ENCODE data around the gene MYCBP2.
"Not testable (repeated sequence)": the region's sequence is repeated elsewhere in the genome, so short reads cannot be mapped to it uniquely, and the experiment has no call there.

MYCBP2 gene

GRCh38 chr13:77347351-77347750 is 20.5 kb upstream of the MYCBP2 start:
- H2AK5ac ChIP-seq (ENCODE audit: low read depth, low read length); H3K36me3 ChIP-seq (replicated peaks in 1 of 2; ENCODE audit: control insufficient read depth in 2 of 2, insufficient read depth in 2 of 2, low read length in 2 of 2); H3K4me1 ChIP-seq (ENCODE audit: control insufficient read depth in 2 of 2, insufficient read depth in 1 of 2, low read depth in 1 of 2, low read length in 2 of 2); H3K4me3 ChIP-seq (ENCODE audit: low read length in 2 of 2); H3K27me3 ChIP-seq (ENCODE audit: control insufficient read depth in 3 of 3, insufficient read depth in 3 of 3, low read depth in 1 of 3, low read length in 3 of 3); H2BK5ac ChIP-seq (ENCODE audit: low read length); H2BK15ac ChIP-seq (ENCODE audit: low read length); H3K18ac ChIP-seq (ENCODE audit: low read length); H3K9me3 ChIP-seq (replicated peaks in 1 of 2; ENCODE audit: control insufficient read depth in 2 of 2, insufficient read depth in 1 of 2, low read depth in 1 of 2, low read length in 2 of 2); H2BK120ac ChIP-seq (ENCODE audit: low read depth, low read length); H2BK12ac ChIP-seq (ENCODE audit: low read length); H3K9ac ChIP-seq (ENCODE audit: low read depth, low read length, poor library complexity); DNase-seq (ENCODE audit: low spot score); H3K27ac ChIP-seq (replicated peaks; ENCODE audit: low read length); H3K4ac ChIP-seq (ENCODE audit: low read length); H3K14ac ChIP-seq (ENCODE audit: low read length); H3K4me2 ChIP-seq (ENCODE audit: insufficient read depth, low read length, poor library complexity, severe bottlenecking); H4K91ac ChIP-seq (ENCODE audit: low read depth, low read length, poor library complexity); H4K8ac ChIP-seq (ENCODE audit: low read depth, low read length); H3K23ac ChIP-seq (ENCODE audit: low read depth, low read length, poor library complexity); H2AFZ ChIP-seq (ENCODE audit: low read length); H3K79me1 ChIP-seq (ENCODE audit: low read depth, low read length): not testable (repeated sequence)
- WGBS, 2 donors (ENCODE audit: extremely low coverage in 2 of 2, insufficient read length in 2 of 2, insufficient replicate concordance in 1 of 2): no CpG with 5 or more reads among the region's 3 CpGs

- H3K23ac ChIP-seq (ENCODE audit: low read depth, low read length, poor library complexity): no peak overlapping the region
- H4K8ac ChIP-seq (ENCODE audit: low read depth, low read length): no peak overlapping the region
- H2BK12ac ChIP-seq (ENCODE audit: low read length): no peak overlapping the region
- no peak overlapping the region for H2AK5ac ChIP-seq (ENCODE audit: low read depth, low read length)
- no peak overlapping the region for H3K27ac ChIP-seq (replicated peaks; ENCODE audit: low read length)
- H3K9ac ChIP-seq (ENCODE audit: low read depth, low read length, poor library complexity): no peak overlapping the region
- no peak overlapping the region for H2BK5ac ChIP-seq (ENCODE audit: low read length)
- H3K79me1 ChIP-seq (ENCODE audit: low read depth, low read length): no peaks in the 10 kb centered on the region
- H3K27me3 ChIP-seq (ENCODE audit: control insufficient read depth in 3 of 3, insufficient read depth in 3 of 3, low read depth in 1 of 3, low read length in 3 of 3): no peaks in the 10 kb centered on the region
- H2BK120ac ChIP-seq (ENCODE audit: low read depth, low read length): no peak overlapping the region
- H3K9me3 ChIP-seq (replicated peaks in 1 of 2; ENCODE audit: control insufficient read depth in 2 of 2, insufficient read depth in 1 of 2, low read depth in 1 of 2, low read length in 2 of 2): no peaks in the 10 kb centered on the region
- no peak overlapping the region for H3K14ac ChIP-seq (ENCODE audit: low read length)
- H4K91ac ChIP-seq (ENCODE audit: low read depth, low read length, poor library complexity): no peak overlapping the region
- no CpG with 5 or more reads among the region's 2 CpGs for WGBS, 2 donors (ENCODE audit: extremely low coverage in 2 of 2, insufficient read length in 2 of 2, insufficient replicate concordance in 1 of 2)
- DNase-seq (ENCODE audit: low spot score): no peak
- no peaks in the 10 kb centered on the region for H3K4me1 ChIP-seq (ENCODE audit: control insufficient read depth in 2 of 2, insufficient read depth in 1 of 2, low read depth in 1 of 2, low read length in 2 of 2)
- no peak overlapping the region for H2AFZ ChIP-seq (ENCODE audit: low read length)
- no peak overlapping the region for H3K4ac ChIP-seq (ENCODE audit: low read length)
- H3K18ac ChIP-seq (ENCODE audit: low read length): no peak overlapping the region
- H3K4me3 ChIP-seq (ENCODE audit: low read length in 2 of 2): no peak overlapping the region
- H2BK15ac ChIP-seq (ENCODE audit: low read length): no peak overlapping the region
- H3K36me3 ChIP-seq (replicated peaks in 1 of 2; ENCODE audit: control insufficient read depth in 2 of 2, insufficient read depth in 2 of 2, low read length in 2 of 2): no peaks in the 10 kb centered on the region
- no peak overlapping the region for H3K4me2 ChIP-seq (ENCODE audit: insufficient read depth, low read length, poor library complexity, severe bottlenecking)
These were observed 18.4 kb upstream of the MYCBP2 start for GRCh38 chr13:77345150-77345780.

- Histone ChIP-seq H3K23ac (ENCODE audit: low read depth, low read length, poor library complexity) (no peak overlapping the region), H3K9me3 (replicated peaks in 1 of 2; ENCODE audit: control insufficient read depth in 2 of 2, insufficient read depth in 1 of 2, low read depth in 1 of 2, low read length in 2 of 2) (no peaks in the 10 kb centered on the region), H2BK15ac (ENCODE audit: low read length) (no peak overlapping the region), H3K27ac (replicated peaks; ENCODE audit: low read length) (no peak overlapping the region), H3K9ac (ENCODE audit: low read depth, low read length, poor library complexity) (no peak overlapping the region), H2BK120ac (ENCODE audit: low read depth, low read length) (no peak overlapping the region), H4K8ac (ENCODE audit: low read depth, low read length) (no peak overlapping the region), H3K4me3 (ENCODE audit: low read length in 2 of 2) (no peak overlapping the region), H3K4me1 (ENCODE audit: control insufficient read depth in 2 of 2, insufficient read depth in 1 of 2, low read depth in 1 of 2, low read length in 2 of 2) (no peaks in the 10 kb centered on the region), H3K36me3 (replicated peaks in 1 of 2; ENCODE audit: control insufficient read depth in 2 of 2, insufficient read depth in 2 of 2, low read length in 2 of 2) (no peaks in the 10 kb centered on the region), H3K27me3 (ENCODE audit: control insufficient read depth in 3 of 3, insufficient read depth in 3 of 3, low read depth in 1 of 3, low read length in 3 of 3) (peaks cover 0 to 4% (median 0%) of the 10 kb centered on the region in 3 experiments), H2BK5ac (ENCODE audit: low read length) (no peak overlapping the region), H3K4me2 (ENCODE audit: insufficient read depth, low read length, poor library complexity, severe bottlenecking) (no peak overlapping the region), H3K4ac (ENCODE audit: low read length) (no peak overlapping the region), H3K18ac (ENCODE audit: low read length) (no peak overlapping the region), H3K79me1 (ENCODE audit: low read depth, low read length) (no peaks in the 10 kb centered on the region), H2AK5ac (ENCODE audit: low read depth, low read length) (no peak overlapping the region), H2AFZ (ENCODE audit: low read length) (no peak overlapping the region), H4K91ac (ENCODE audit: low read depth, low read length, poor library complexity) (no peak overlapping the region), H3K14ac (ENCODE audit: low read length) (no peak overlapping the region), H2BK12ac (ENCODE audit: low read length) (no peak overlapping the region)
- no CpG with 5 or more reads among the region's 4 CpGs for WGBS, 2 donors (ENCODE audit: extremely low coverage in 2 of 2, insufficient read length in 2 of 2, insufficient replicate concordance in 1 of 2)
- no peak for DNase-seq (ENCODE audit: low spot score)
These were observed 16.9 kb upstream of the MYCBP2 start for GRCh38 chr13:77343841-77344240.

- DNase-seq (ENCODE audit: low spot score): no peak
- WGBS, 2 donors (ENCODE audit: extremely low coverage in 2 of 2, insufficient read length in 2 of 2, insufficient replicate concordance in 1 of 2): no CpG with 5 or more reads among the region's 2 CpGs
- H3K27me3 ChIP-seq (ENCODE audit: control insufficient read depth in 3 of 3, insufficient read depth in 3 of 3, low read depth in 1 of 3, low read length in 3 of 3): peaks cover 0 to 11% (median 0%) of the 10 kb centered on the region in 3 experiments
These were observed 12.5 kb upstream of the MYCBP2 start for GRCh38 chr13:77339408-77339807.

More at GRCh38 chr13:77339408-77339807, 12.5 kb upstream of the MYCBP2 start:
- Histone ChIP-seq H2BK5ac (ENCODE audit: low read length) (no peak overlapping the region), H3K79me1 (ENCODE audit: low read depth, low read length) (no peaks in the 10 kb centered on the region), H2BK120ac (ENCODE audit: low read depth, low read length) (no peak overlapping the region), H3K18ac (ENCODE audit: low read length) (no peak overlapping the region), H3K36me3 (replicated peaks in 1 of 2; ENCODE audit: control insufficient read depth in 2 of 2, insufficient read depth in 2 of 2, low read length in 2 of 2) (no peaks in the 10 kb centered on the region), H4K8ac (ENCODE audit: low read depth, low read length) (no peak overlapping the region), H3K9ac (ENCODE audit: low read depth, low read length, poor library complexity) (no peak overlapping the region), H4K91ac (ENCODE audit: low read depth, low read length, poor library complexity) (no peak overlapping the region), H3K14ac (ENCODE audit: low read length) (no peak overlapping the region), H3K4ac (ENCODE audit: low read length) (no peak overlapping the region), H3K4me1 (ENCODE audit: control insufficient read depth in 2 of 2, insufficient read depth in 1 of 2, low read depth in 1 of 2, low read length in 2 of 2) (no peaks in the 10 kb centered on the region), H3K4me3 (ENCODE audit: low read length in 2 of 2) (no peak overlapping the region), H2AFZ (ENCODE audit: low read length) (no peak overlapping the region), H3K27ac (replicated peaks; ENCODE audit: low read length) (no peak overlapping the region), H3K4me2 (ENCODE audit: insufficient read depth, low read length, poor library complexity, severe bottlenecking) (no peak overlapping the region), H2AK5ac (ENCODE audit: low read depth, low read length) (no peak overlapping the region), H3K23ac (ENCODE audit: low read depth, low read length, poor library complexity) (no peak overlapping the region), H2BK12ac (ENCODE audit: low read length) (no peak overlapping the region), H2BK15ac (ENCODE audit: low read length) (no peak overlapping the region), H3K9me3 (replicated peaks in 1 of 2; ENCODE audit: control insufficient read depth in 2 of 2, insufficient read depth in 1 of 2, low read depth in 1 of 2, low read length in 2 of 2) (no peaks in the 10 kb centered on the region)

Measured in neuronal stem cell (in vitro differentiated cells).